HG03558 (cell line): ENCODE measurements around the gene TOR1B.

Source experiments
- ATAC-seq: cut with Tn5 transposase; IDR thresholded peaks from one replicate; pipeline ENCODE4 v1.9.1; 2021; ENCODE audit warnings: moderate number of reproducible peaks; ENCODE audit not compliant: unreplicated experiment; ENCODE audit errors: extremely low read depth

TOR1B gene

DNA sequence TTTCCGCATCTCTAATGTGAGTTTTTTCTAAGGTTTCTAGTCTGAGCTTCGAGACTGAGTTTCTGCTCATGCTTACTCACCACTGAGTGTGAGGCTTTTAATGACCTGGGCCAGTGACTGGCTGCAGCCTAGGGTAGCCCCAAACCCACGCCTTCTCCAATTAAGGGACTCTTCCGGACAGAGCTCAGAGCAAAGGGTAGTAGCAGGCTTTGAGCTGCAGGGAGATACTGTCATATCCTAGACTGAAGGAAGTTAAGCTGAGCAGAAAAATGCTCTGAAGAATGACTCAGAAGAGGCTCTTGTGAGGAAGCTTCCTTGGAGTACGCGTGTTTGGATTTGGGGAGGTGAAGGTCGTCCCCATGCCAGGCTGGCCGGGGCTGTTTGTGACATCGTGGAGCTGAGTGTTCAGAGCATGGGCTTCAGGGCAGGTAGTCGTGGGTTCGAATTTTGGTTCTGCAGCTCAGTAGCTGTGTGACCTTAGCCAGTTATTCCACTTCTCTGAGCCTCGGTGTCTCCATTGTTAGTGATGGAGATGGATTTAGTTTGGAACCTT lies 35.8 kb downstream of the TOR1B start:
- no peak for ATAC-seq

DNA sequence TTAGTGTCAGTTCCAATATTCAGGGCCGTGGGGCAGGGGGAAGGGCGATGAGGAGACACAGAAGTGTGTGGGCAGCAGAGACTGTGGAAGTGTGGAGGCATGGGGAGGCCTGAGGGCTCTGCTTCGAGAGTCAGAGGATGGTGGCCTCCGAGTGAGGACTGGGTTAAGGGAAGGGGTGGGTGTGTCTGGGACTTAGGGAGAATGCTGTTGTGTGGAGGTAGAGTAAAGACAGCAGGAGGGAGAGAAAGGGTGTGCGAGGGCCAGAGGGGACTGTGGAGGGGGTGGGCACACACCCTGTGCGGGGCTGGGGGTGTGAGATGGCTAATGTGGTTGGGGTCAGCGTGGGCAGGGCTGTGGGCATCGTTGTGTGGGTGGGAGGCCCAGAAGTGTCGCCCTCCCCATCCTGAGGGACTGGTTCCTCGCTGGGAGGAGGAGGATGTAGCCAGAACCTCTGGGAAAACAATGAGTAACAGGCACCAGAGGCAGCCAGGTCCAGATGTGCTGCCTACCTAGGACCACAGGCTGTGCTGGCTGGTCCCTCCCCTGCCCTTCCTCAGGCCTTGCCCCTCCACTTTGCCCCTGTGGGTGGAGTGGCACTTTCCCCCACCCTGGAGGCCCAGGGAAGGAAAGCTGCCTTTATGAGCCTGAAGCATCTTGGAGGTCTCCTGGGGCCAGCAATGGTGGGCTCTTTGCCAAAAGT lies 36.5 kb downstream of the TOR1B start:
- no peak for ATAC-seq

- no peak for ATAC-seq
These were observed 37.0 kb downstream of the TOR1B start for GRCh38 chr9:129840034-129840433.

GRCh38 chr9:129841071-129841470 lies 38.1 kb downstream of the TOR1B start:
- no peak for ATAC-seq

GRCh38 chr9:129845373-129845772 lies 42.4 kb downstream of the TOR1B start:
- ATAC-seq: no peak

GRCh38 chr9:129848712-129849441 lies 45.9 kb downstream of the TOR1B start:
- ATAC-seq: no peak

- ATAC-seq: no peak
These were observed 46.9 kb downstream of the TOR1B start for GRCh38 chr9:129849901-129850300.

- ATAC-seq: no peak
These were observed 48.0 kb downstream of the TOR1B start for GRCh38 chr9:129850821-129851550.

- no peak for ATAC-seq
These were observed 48.8 kb downstream of the TOR1B start for GRCh38 chr9:129851821-129852220.

- ATAC-seq: no peak
These were observed 49.6 kb downstream of the TOR1B start for GRCh38 chr9:129852579-129852978.

GRCh38 chr9:129853614-129854013 lies 50.6 kb downstream of the TOR1B start:
- ATAC-seq: no peak

DNA sequence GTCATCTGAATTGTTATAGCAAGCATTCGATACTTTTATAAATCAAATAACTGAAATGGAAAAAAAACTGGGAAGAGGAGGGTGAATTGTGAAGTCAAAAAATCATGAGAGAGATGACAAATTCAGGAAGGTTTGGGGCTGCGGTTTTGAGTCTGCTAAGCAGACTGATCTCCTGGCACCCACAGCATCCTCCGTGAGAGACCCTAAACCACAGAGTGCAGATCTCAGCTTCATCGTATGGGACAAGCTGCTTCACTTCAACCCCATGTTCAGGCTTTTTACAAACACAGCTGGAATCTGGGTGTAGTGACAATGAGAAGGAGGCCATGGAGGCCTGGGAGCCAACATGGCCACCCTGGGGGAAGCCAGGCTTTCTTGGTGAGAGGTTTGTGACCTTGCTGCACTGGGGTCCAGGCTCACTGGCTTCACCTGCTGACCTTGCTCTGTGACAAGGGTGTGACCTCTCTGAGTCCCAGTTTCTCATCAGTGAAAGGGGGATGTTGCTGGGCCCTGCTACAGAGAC lies 51.7 kb downstream of the TOR1B start:
- ATAC-seq: no peak

GRCh38 chr9:129857207-129857606 lies 54.2 kb downstream of the TOR1B start:
- ATAC-seq: no peak

DNA sequence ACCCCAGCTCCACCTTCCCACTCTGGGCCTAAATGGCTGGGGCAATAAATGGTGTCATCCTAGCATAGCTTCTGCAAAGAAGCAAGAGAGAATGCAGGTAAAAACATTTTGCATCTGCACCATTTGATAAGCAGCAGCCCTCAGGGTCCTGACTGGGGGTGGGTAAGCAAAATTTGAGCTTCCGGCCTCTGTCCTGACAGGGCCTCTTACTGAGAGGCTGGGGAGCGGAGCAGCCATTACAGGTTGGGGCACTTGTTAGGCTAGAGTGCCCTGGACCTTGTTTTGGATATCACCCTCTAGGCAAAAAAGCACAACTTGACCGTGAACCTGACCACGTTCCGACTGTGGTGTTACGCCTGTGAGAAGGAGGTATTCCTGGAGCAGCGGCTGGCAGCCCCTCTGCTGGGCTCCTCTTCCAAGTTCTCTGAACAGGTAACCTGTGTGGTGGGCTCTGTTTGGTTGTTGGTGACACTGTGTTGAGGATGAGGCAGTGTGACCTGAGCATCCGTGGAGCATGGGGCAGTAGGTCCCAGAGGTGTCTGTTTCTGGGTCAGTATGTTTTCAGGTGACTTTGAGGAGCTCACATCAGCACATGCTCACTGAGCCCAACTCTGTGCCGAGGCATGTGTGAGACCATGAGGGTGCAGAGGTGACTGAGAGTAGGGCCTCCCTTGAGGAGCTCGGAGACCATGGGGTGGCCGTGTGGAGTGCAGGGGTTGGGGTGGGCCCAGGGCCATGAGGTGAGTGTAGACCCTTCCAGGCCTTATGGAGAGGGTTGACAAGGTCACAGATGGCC lies 55.4 kb downstream of the TOR1B start:
- no peak for ATAC-seq
